HCT116 (cell line): ENCODE results near the gene NME9.

ENCODE experiments used
- CTCF ChIP-seq, 3 experiments: fragments of 200-600 bp in 1 of 3; sonication (generic) in 1 of 3; IDR thresholded peaks in 2 of 3; conservative IDR thresholded peaks in 1 of 3; 2 replicates each; pipeline ENCODE4 v1.5.1; 2012 to 2017; ENCODE audit warnings: low read depth in 2 of 3, low read length in 2 of 3, antibody characterized with exemption in 1 of 3, borderline replicate concordance in 1 of 3, control low read depth in 1 of 3, mild to moderate bottlenecking in 1 of 3, mixed read lengths in 1 of 3, mixed run types in 1 of 3, moderate library complexity in 1 of 3; ENCODE audit not compliant: insufficient read depth in 1 of 3
- EGR1 ChIP-seq: IDR thresholded peaks from 2 replicates; pipeline ENCODE4 v1.6.1; 2012; ENCODE audit warnings: low read depth
- EZH2 ChIP-seq: fragments of 200-600 bp; sonication (generic); IDR thresholded peaks from 2 replicates; pipeline ENCODE4 v1.6.1; 2017; ENCODE audit warnings: antibody characterized with exemption, mixed run types
- EZH2phosphoT487 ChIP-seq: fragments of 200-600 bp; IDR thresholded peaks from 2 replicates; pipeline ENCODE4 v1.6.1; 2018; ENCODE audit warnings: antibody characterized with exemption, borderline replicate concordance
- MAX ChIP-seq: IDR thresholded peaks from 2 replicates; pipeline ENCODE4 v1.6.1; 2012
- POLR2A ChIP-seq: IDR thresholded peaks from 2 replicates; pipeline ENCODE4 v1.7.0; 2011; ENCODE audit warnings: borderline replicate concordance; ENCODE audit not compliant: insufficient read depth, insufficient read length; ENCODE audit errors: extremely low read depth
- RAD21 ChIP-seq: IDR thresholded peaks from 2 replicates; pipeline ENCODE4 v1.6.1; 2012; ENCODE audit warnings: low read depth, mild to moderate bottlenecking
- SIN3A ChIP-seq: IDR thresholded peaks from 2 replicates; pipeline ENCODE4 v1.6.1; 2012; ENCODE audit warnings: low read depth
- YY1 ChIP-seq: IDR thresholded peaks from 2 replicates; pipeline ENCODE4 v1.6.1; 2011; ENCODE audit warnings: low read length, low read depth, moderate library complexity, mild to moderate bottlenecking; ENCODE audit not compliant: insufficient replicate concordance; ENCODE audit errors: extremely low read depth

- TF ChIP-seq MAX (no peak), RAD21 (no peak), POLR2A (no peak), CTCF (IDR thresholded peaks at IDR 0.05 in 2 of 3, conservative IDR thresholded peaks at IDR 0.05 in 1 of 3; ENCODE audit: borderline replicate concordance in 1 of 3, insufficient read depth in 1 of 3, low read depth in 2 of 3, low read length in 2 of 3) (no peak), SIN3A (no peak), YY1 (no peak), EGR1 (peak; percentile 65), EZH2phosphoT487 (no peak), EZH2 (no peak)
Measured at GRCh38 chr3:138367911-138368310, 38.3 kb upstream of the NME9 start.
